ENCODE results near the gene ASTN2. TPM values are rescaled to one million over a fixed set of nuclear protein-coding genes. Genes with fewer than 3 reads are reported as not detected.

ASTN2 gene
- total and polyA plus RNA-seq, 4 donors, result 0.57 to 2.9 (median 1.4) TPM

GRCh38 chr9:116986015-116986414 is 428.8 kb downstream of the ASTN2 start (continued):
- TF ChIP-seq CTCF (IDR thresholded peaks at IDR 0.05; ENCODE audit: low read depth, low read length, missing input control) (no peak), HNF4G (IDR thresholded peaks at IDR 0.05) (no peak), ATF3 (IDR thresholded peaks at IDR 0.05) (no peak), GABPA (IDR thresholded peaks at IDR 0.05 in 1 of 2, conservative IDR thresholded peaks at IDR 0.05 in 1 of 2) (no peak), SP1 (IDR thresholded peaks at IDR 0.05) (no peak), YY1 (IDR thresholded peaks at IDR 0.05) (no peak), NR2F2 (IDR thresholded peaks at IDR 0.05) (no peak), JUND (IDR thresholded peaks at IDR 0.05) (no peak), RXRA (IDR thresholded peaks at IDR 0.05) (no peak)

- no peaks in the 10 kb centered on the region for H3K4me1 ChIP-seq (ENCODE audit: control insufficient read depth in 4 of 4, insufficient read depth in 4 of 4, low read length in 3 of 4)
- TF ChIP-seq NR2F2 (IDR thresholded peaks at IDR 0.05), result no peak
- no peak for TF ChIP-seq GABPA (IDR thresholded peaks at IDR 0.05 in 1 of 2, conservative IDR thresholded peaks at IDR 0.05 in 1 of 2)
- no peak for TF ChIP-seq MAX (IDR thresholded peaks at IDR 0.05)
- no peak for TF ChIP-seq ZBTB33 (IDR thresholded peaks at IDR 0.05)
- TF ChIP-seq YY1 (IDR thresholded peaks at IDR 0.05), result no peak
- no peak for TF ChIP-seq RAD21 (IDR thresholded peaks at IDR 0.05)
- no peak for TF ChIP-seq TAF1 (conservative IDR thresholded peaks at IDR 0.05)
- no peak for TF ChIP-seq HNF4A (conservative IDR thresholded peaks at IDR 0.05)
- no peak for TF ChIP-seq CTCF (IDR thresholded peaks at IDR 0.05; ENCODE audit: low read depth, low read length, missing input control)
- no peak for TF ChIP-seq JUND (IDR thresholded peaks at IDR 0.05)
- TF ChIP-seq RXRA (IDR thresholded peaks at IDR 0.05), result no peak
- TF ChIP-seq SP1 (IDR thresholded peaks at IDR 0.05), result no peak
- no peak for TF ChIP-seq HNF4G (IDR thresholded peaks at IDR 0.05)
- TF ChIP-seq EGR1 (IDR thresholded peaks at IDR 0.05; ENCODE audit: low read depth in 2 of 2), result no peak
- no peak for TF ChIP-seq FOXA1 (IDR thresholded peaks at IDR 0.05)
- no peak for TF ChIP-seq REST (IDR thresholded peaks at IDR 0.05)
- TF ChIP-seq ATF3 (IDR thresholded peaks at IDR 0.05), result no peak
- no peak for TF ChIP-seq FOXA2 (IDR thresholded peaks at IDR 0.05)
- no peak overlapping the region for H3K27ac ChIP-seq (ENCODE audit: low read depth in 1 of 2, low read length in 2 of 2)
- no peak overlapping the region for H3K4me3 ChIP-seq (ENCODE audit: low read depth in 1 of 3, low read length in 3 of 3)
- WGBS, result 71% methylated on average over 4 of the region's 4 CpGs
- H3K27me3 ChIP-seq (ENCODE audit: control insufficient read depth in 4 of 4, insufficient read depth in 4 of 4, low read length in 3 of 4), result no peaks in the 10 kb centered on the region
- no peak overlapping the region for H3K9ac ChIP-seq (ENCODE audit: low read depth in 1 of 2, low read length in 2 of 2)
- H3K9me3 ChIP-seq (ENCODE audit: control insufficient read depth in 4 of 4, low read length in 3 of 4), result no peaks in the 10 kb centered on the region
- no peaks in the 10 kb centered on the region for H3K36me3 ChIP-seq (ENCODE audit: control insufficient read depth in 4 of 4, insufficient read depth in 3 of 4, low read depth in 1 of 4, low read length in 3 of 4)
- DNase-seq (ENCODE audit: low spot score), result no peak
Measured at GRCh38 chr9:116985596-116985995, 429.3 kb downstream of the ASTN2 start.

Data from liver (tissue), 9 donors.